ENCODE results near the gene SWT1. TPM values are rescaled to one million over a fixed set of nuclear protein-coding genes. Genes with fewer than 3 reads are reported as not detected.

SWT1 gene
- total and polyA plus RNA-seq, 2 of the 4 experiments (the other 2 are of a cell fraction): 0.82 to 2.7 TPM

DNA sequence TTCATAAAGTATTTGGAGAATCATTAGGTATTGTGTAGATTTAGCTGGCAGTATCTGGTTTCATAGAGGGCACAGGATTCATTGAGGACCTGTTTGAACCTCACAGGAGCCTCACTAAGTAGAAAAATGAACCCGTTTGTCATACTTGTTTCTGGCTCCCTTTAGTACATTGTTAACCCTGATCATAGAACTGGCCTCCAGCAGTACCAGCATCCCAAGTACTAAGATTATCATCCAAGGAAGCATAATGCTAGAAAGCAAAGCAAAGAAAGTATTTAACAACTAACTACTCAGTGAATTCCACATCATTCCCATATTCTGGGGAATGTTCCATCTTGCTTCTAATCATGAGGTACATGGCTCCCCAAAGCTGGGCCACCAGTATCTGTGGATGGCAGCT, 105.2 kb downstream of the SWT1 start:
- Histone ChIP-seq H3K36me3 (ENCODE audit: control insufficient read depth, insufficient read depth, low read length) (no peaks in the 10 kb centered on the region), H3K27ac (ENCODE audit: insufficient read depth, low read length) (no peak overlapping the region), H4K8ac (ENCODE audit: low read depth in 2 of 2, low read length in 2 of 2) (no peak overlapping the region), H3K9me1 (ENCODE audit: insufficient read depth, low read length) (no peaks in the 10 kb centered on the region), H2BK120ac (ENCODE audit: low read depth, low read length) (no peak overlapping the region), H3K9me3 (ENCODE audit: control insufficient read depth, insufficient read depth, low read length) (no peaks in the 10 kb centered on the region), H2AK5ac (ENCODE audit: low read depth, low read length) (no peak overlapping the region), H3K4me3 (ENCODE audit: insufficient read depth, low read depth, low read length) (no peak overlapping the region), H2BK20ac (ENCODE audit: low read depth, low read length) (no peak overlapping the region), H3K4me2 (ENCODE audit: low read depth, low read length) (no peak overlapping the region), H2BK5ac (ENCODE audit: low read depth, low read length, poor library complexity, severe bottlenecking) (no peak overlapping the region), H4K5ac (ENCODE audit: low read depth, low read length) (no peak overlapping the region), H2BK15ac (ENCODE audit: low read depth, low read length) (no peak overlapping the region), H3K14ac (replicated peaks; ENCODE audit: low read depth, low read length) (no peak overlapping the region), H2AK9ac (replicated peaks; ENCODE audit: low read depth, low read length, poor library complexity) (no peak overlapping the region), H3K4ac (ENCODE audit: low read depth, low read length) (no peak overlapping the region), H3K9ac (ENCODE audit: low read depth, low read length) (no peak overlapping the region), H4K20me1 (ENCODE audit: insufficient read depth, low read length) (no peaks in the 10 kb centered on the region), H3K27me3 (ENCODE audit: control insufficient read depth, insufficient read depth, low read length) (no peaks in the 10 kb centered on the region), H3K79me1 (ENCODE audit: low read depth in 1 of 2, low read length in 2 of 2) (no peaks in the 10 kb centered on the region), H4K91ac (ENCODE audit: insufficient read depth, low read depth, low read length) (no peak overlapping the region), H3K18ac (ENCODE audit: low read depth, low read length) (no peak overlapping the region), H3K4me1 (ENCODE audit: control insufficient read depth, insufficient read depth, low read length) (peaks cover 5% of the 10 kb centered on the region; the same call in 1 of the 2 replicates), H3K56ac (ENCODE audit: extremely low read depth, insufficient read depth, low read length) (no peak overlapping the region), H3K23ac (ENCODE audit: low read depth, low read length) (no peak overlapping the region), H2AFZ (replicated peaks; ENCODE audit: low read length, poor library complexity) (no peak overlapping the region)
- intact Hi-C loops (cut with micrococcal nuclease): no loop called here
- in situ Hi-C loops (cut with MboI; ENCODE audit: low sequenced_read_pairs): no loop called here
- no TSS peak for BruUV-seq (replicated peaks)
- TF ChIP-seq MXI1 (IDR thresholded peaks at IDR 0.05; ENCODE audit: borderline replicate concordance, low read depth, low read length): no peak
- no peak for TF ChIP-seq BHLHE40 (IDR thresholded peaks at IDR 0.05; ENCODE audit: low read depth, low read length)
- TF ChIP-seq ELK1 (IDR thresholded peaks at IDR 0.05; ENCODE audit: borderline replicate concordance, low read depth, low read length): no peak
- TF ChIP-seq POLR2A (IDR thresholded peaks at IDR 0.05; ENCODE audit: low read depth, low read length): no peak
- TF ChIP-seq CEBPB (IDR thresholded peaks at IDR 0.05; ENCODE audit: low read depth, low read length): no peak
- no peak for TF ChIP-seq NFE2L2 (IDR thresholded peaks at IDR 0.05; ENCODE audit: low read depth, low read length)
- ChIA-PET CTCF (no interaction called here), POLR2A (ENCODE audit: unreplicated experiment) (no interaction called here)
- dilution Hi-C loops (cut with HindIII; ENCODE audit: low sequenced_read_pairs, unreplicated experiment): no loop called here
- no CpG with 5 or more reads among the region's 1 CpG for WGBS, 2 experiments (ENCODE audit: extremely low coverage in 2 of 2, insufficient read length in 1 of 2)
- ATAC-seq (ENCODE audit: low read depth): no peak
- no peak for DNase-seq

Measured in IMR-90 (cell line).